Measurements from ENCODE around the gene CTTN. TPM values are rescaled to one million over a fixed set of nuclear protein-coding genes. Genes with fewer than 3 reads are reported as not detected.

Gene CTTN
- total and polyA plus RNA-seq, 2 experiments from 2014 or later = 249 to 268 TPM

GRCh38 chr11:70474710-70475109, 76.4 kb downstream of the CTTN start:
- Histone ChIP-seq H3K79me2 (ENCODE audit: insufficient read depth) (no peaks in the 10 kb centered on the region), H3K4me2 (ENCODE audit: unreplicated experiment) (no peak overlapping the region), H3K4me3 (no peak overlapping the region), H3K9ac (no peak overlapping the region), H2AFZ (no peak overlapping the region), H4K20me1 (ENCODE audit: insufficient read depth) (no peaks in the 10 kb centered on the region), H3K9me3 (ENCODE audit: low read depth) (no peaks in the 10 kb centered on the region), H3K9me2 (ENCODE audit: insufficient read depth) (no peaks in the 10 kb centered on the region), H3K27me3 (replicated peaks; ENCODE audit: insufficient read depth) (no peaks in the 10 kb centered on the region), H3K27ac (no peak overlapping the region), H3K4me1 (ENCODE audit: insufficient read depth) (no peaks in the 10 kb centered on the region), H3K36me3 (ENCODE audit: low read depth) (no peaks in the 10 kb centered on the region), H3F3A (ENCODE audit: insufficient read depth) (no peaks in the 10 kb centered on the region)
- in situ Hi-C loops (cut with MboI) = loop anchor here (10.0 kb wide), 1 partner anchor 280 kb away; no protein-coding TSS in a partner anchor
- TF ChIP-seq EZH2 (IDR thresholded peaks at IDR 0.05; ENCODE audit: insufficient read depth, poor library complexity, severe bottlenecking) (no peak), EZH2phosphoT487 (IDR thresholded peaks at IDR 0.05; ENCODE audit: insufficient read depth, low read depth) (no peak)
- WGBS, 2 experiments (ENCODE audit: low coverage in 1 of 2, low lambda C conversion rate in 2 of 2, missing lambda C conversion rate in 2 of 2) = 43% methylated on average over 8 of the region's 8 CpGs
- no peak for DNase-seq

GRCh38 chr11:70476669-70477068, 78.3 kb downstream of the CTTN start:
- in situ Hi-C loops (cut with MboI) = loop anchor here (10.0 kb wide), 1 partner anchor 278 kb away; no protein-coding TSS in a partner anchor
- Histone ChIP-seq H3K27ac (no peak overlapping the region), H2AFZ (no peak overlapping the region), H3K36me3 (ENCODE audit: low read depth) (no peaks in the 10 kb centered on the region), H3F3A (ENCODE audit: insufficient read depth) (no peaks in the 10 kb centered on the region), H3K27me3 (replicated peaks; ENCODE audit: insufficient read depth) (no peaks in the 10 kb centered on the region; the same call in 1 of the 2 replicates), H3K79me2 (ENCODE audit: insufficient read depth) (no peaks in the 10 kb centered on the region), H3K4me3 (no peak overlapping the region), H4K20me1 (ENCODE audit: insufficient read depth) (no peaks in the 10 kb centered on the region), H3K4me1 (ENCODE audit: insufficient read depth) (no peaks in the 10 kb centered on the region), H3K9me2 (ENCODE audit: insufficient read depth) (no peaks in the 10 kb centered on the region), H3K9me3 (ENCODE audit: low read depth) (no peaks in the 10 kb centered on the region), H3K9ac (no peak overlapping the region), H3K4me2 (ENCODE audit: unreplicated experiment) (no peak overlapping the region)
- 36 to 42% methylated on average over 4 of the region's 4 CpGs for WGBS, 2 experiments (ENCODE audit: low coverage in 1 of 2, low lambda C conversion rate in 2 of 2, missing lambda C conversion rate in 2 of 2)
- peak; percentile 51 for DNase-seq
- no peak for TF ChIP-seq EZH2phosphoT487 (IDR thresholded peaks at IDR 0.05; ENCODE audit: insufficient read depth, low read depth)
- TF ChIP-seq EZH2 (IDR thresholded peaks at IDR 0.05; ENCODE audit: insufficient read depth, poor library complexity, severe bottlenecking) = no peak

- no peaks in the 10 kb centered on the region for H4K20me1 ChIP-seq (ENCODE audit: insufficient read depth)
- H3K4me1 ChIP-seq (ENCODE audit: insufficient read depth) = no peaks in the 10 kb centered on the region
- TF ChIP-seq EZH2phosphoT487 (IDR thresholded peaks at IDR 0.05; ENCODE audit: insufficient read depth, low read depth) = no peak
- TF ChIP-seq EZH2 (IDR thresholded peaks at IDR 0.05; ENCODE audit: insufficient read depth, poor library complexity, severe bottlenecking) = no peak
- no peak overlapping the region for H3K27ac ChIP-seq
- no peak overlapping the region for H3K4me3 ChIP-seq
- no peak for DNase-seq
- 57 to 71% methylated on average over 6 of the region's 6 CpGs for WGBS, 2 experiments (ENCODE audit: low coverage in 1 of 2, low lambda C conversion rate in 2 of 2, missing lambda C conversion rate in 2 of 2)
- no peaks in the 10 kb centered on the region for H3K9me2 ChIP-seq (ENCODE audit: insufficient read depth)
- H3K36me3 ChIP-seq (ENCODE audit: low read depth) = no peaks in the 10 kb centered on the region
- H3K79me2 ChIP-seq (ENCODE audit: insufficient read depth) = no peaks in the 10 kb centered on the region
- H3K9me3 ChIP-seq (ENCODE audit: low read depth) = no peaks in the 10 kb centered on the region
- H3F3A ChIP-seq (ENCODE audit: insufficient read depth) = no peaks in the 10 kb centered on the region
- in situ Hi-C loops (cut with MboI) = loop anchor here (10.0 kb wide), 1 partner anchor 278 kb away; no protein-coding TSS in a partner anchor
- H3K4me2 ChIP-seq (ENCODE audit: unreplicated experiment) = no peak overlapping the region
- no peaks in the 10 kb centered on the region; the same call in 1 of the 2 replicates for H3K27me3 ChIP-seq (replicated peaks; ENCODE audit: insufficient read depth)
- H2AFZ ChIP-seq = no peak overlapping the region
- no peak overlapping the region for H3K9ac ChIP-seq
These were observed 78.8 kb downstream of the CTTN start for GRCh38 chr11:70477176-70477575.

GRCh38 chr11:70477609-70478008, 79.3 kb downstream of the CTTN start:
- H4K20me1 ChIP-seq (ENCODE audit: insufficient read depth) = no peaks in the 10 kb centered on the region
- H3K4me3 ChIP-seq = no peak overlapping the region
- H3F3A ChIP-seq (ENCODE audit: insufficient read depth) = no peaks in the 10 kb centered on the region
- H3K36me3 ChIP-seq (ENCODE audit: low read depth) = no peaks in the 10 kb centered on the region
- no peak overlapping the region for H3K4me2 ChIP-seq (ENCODE audit: unreplicated experiment)
- H3K9me2 ChIP-seq (ENCODE audit: insufficient read depth) = no peaks in the 10 kb centered on the region
- no peak for DNase-seq
- H3K9ac ChIP-seq = no peak overlapping the region
- no peak overlapping the region for H2AFZ ChIP-seq
- no peaks in the 10 kb centered on the region for H3K79me2 ChIP-seq (ENCODE audit: insufficient read depth)
- in situ Hi-C loops (cut with MboI) = loop anchor here (10.0 kb wide), 1 partner anchor 277 kb away; no protein-coding TSS in a partner anchor
- WGBS, 2 experiments (ENCODE audit: low coverage in 1 of 2, low lambda C conversion rate in 2 of 2, missing lambda C conversion rate in 2 of 2) = 58 to 65% methylated on average over 10 of the region's 10 CpGs
- H3K27me3 ChIP-seq (replicated peaks; ENCODE audit: insufficient read depth) = no peaks in the 10 kb centered on the region; the same call in 1 of the 2 replicates
- H3K27ac ChIP-seq = no peak overlapping the region
- no peaks in the 10 kb centered on the region for H3K9me3 ChIP-seq (ENCODE audit: low read depth)
- TF ChIP-seq EZH2phosphoT487 (IDR thresholded peaks at IDR 0.05; ENCODE audit: insufficient read depth, low read depth) = no peak
- no peak for TF ChIP-seq EZH2 (IDR thresholded peaks at IDR 0.05; ENCODE audit: insufficient read depth, poor library complexity, severe bottlenecking)
- H3K4me1 ChIP-seq (ENCODE audit: insufficient read depth) = no peaks in the 10 kb centered on the region
